Endothelial cell of umbilical vein (primary cell): ENCODE results near the gene FGF10. TPM values are rescaled to one million over a fixed set of nuclear protein-coding genes. Genes with fewer than 3 reads are reported as not detected.

Experiments
- BruUV-seq: library from RNA; stranded (reverse); fragments of 400-500 nt; replicated peaks from 2 replicates; lab custom pipeline; 2021; lab: Mats Ljungman, UMichigan
- CTCF ChIA-PET: fragments of 300-600, 350-600 bp; sonication (Branson Sonifier 250); formaldehyde crosslinking; loops from one replicate; lab custom pipeline; 2021; ENCODE audit warnings: antibody characterized with exemption, inconsistent platforms; lab: Charles Lee
- POLR2A ChIA-PET: fragments of 300-600, 350-600 bp; sonication (Branson Sonifier 250); formaldehyde crosslinking; loops from one replicate; lab custom pipeline; 2021; ENCODE audit warnings: antibody characterized with exemption, inconsistent platforms; lab: Charles Lee
- DNase-seq: peaks from one replicate; pipeline ENCODE4 v3.0.0-alpha.2; 2011; ENCODE audit warnings: low read depth, low spot score
- FAIRE-seq: peaks from 2 replicates; lab custom pipeline; 2011; peaks lifted over from hg19 to GRCh38; lab: Jason Lieb, UNC
- H2AFZ ChIP-seq: 2 replicates; pipeline ENCODE4 v1.6.0; 2012; ENCODE audit warnings: low read depth, low read length, control low read depth, inconsistent platforms
- H3K27ac ChIP-seq: 2 replicates; pipeline ENCODE4 v1.5.1; 2011; ENCODE audit warnings: low read depth, mild to moderate bottlenecking, control low read depth, low read length, moderate library complexity; ENCODE audit not compliant: insufficient read depth
- H3K27me3 ChIP-seq, 2 experiments: 2 replicates each; pipeline versions ENCODE4 v1.6.0 to v1.6.1; 2011; ENCODE audit warnings: low read length in 2 of 2, mixed read lengths in 1 of 2; ENCODE audit not compliant: control insufficient read depth in 2 of 2, insufficient read depth in 2 of 2
- H3K36me3 ChIP-seq, 2 experiments: 2 replicates in 1 of 2; 3 replicates in 1 of 2; pipeline ENCODE4 v1.5.1; 2011; ENCODE audit warnings: low read length in 2 of 2, mild to moderate bottlenecking in 1 of 2, moderate library complexity in 1 of 2; ENCODE audit not compliant: control insufficient read depth in 2 of 2, insufficient read depth in 2 of 2; ENCODE audit errors: extremely low read depth in 1 of 2
- H3K4me1 ChIP-seq: 3 replicates; pipeline ENCODE4 v1.5.1; 2011; ENCODE audit warnings: mild to moderate bottlenecking, low read length; ENCODE audit not compliant: control insufficient read depth, insufficient read depth; ENCODE audit errors: extremely low read depth
- H3K4me2 ChIP-seq: 2 replicates; pipeline ENCODE4 v1.6.1; 2011; ENCODE audit warnings: low read length, control low read depth, mixed read lengths; ENCODE audit not compliant: insufficient read depth
- H3K4me3 ChIP-seq, 3 experiments: fragments of 200-600 bp in 1 of 3; sonication (generic), shearing (Covaris generic) in 1 of 3; replicated peaks in 1 of 3; 2 replicates each; pipeline ENCODE4 v1.5.1; 2011 to 2016; ENCODE audit warnings: control low read depth in 3 of 3, low read length in 3 of 3, mild to moderate bottlenecking in 2 of 3, inconsistent platforms in 1 of 3, low read depth in 1 of 3, moderate library complexity in 1 of 3; ENCODE audit not compliant: insufficient read depth in 1 of 3
- H3K79me2 ChIP-seq: 2 replicates; pipeline ENCODE4 v1.6.0; 2012; ENCODE audit warnings: low read length, inconsistent platforms; ENCODE audit not compliant: control insufficient read depth, insufficient read depth
- H3K9ac ChIP-seq: replicated peaks from 2 replicates; pipeline ENCODE3; 2011; ENCODE audit warnings: low read length, control low read depth; ENCODE audit not compliant: insufficient read depth; ENCODE audit errors: extremely low read depth
- H3K9me1 ChIP-seq: replicated peaks from 3 replicates; pipeline ENCODE4 v1.6.0; 2011; ENCODE audit warnings: mild to moderate bottlenecking, low read length; ENCODE audit not compliant: control insufficient read depth, insufficient read depth; ENCODE audit errors: extremely low read depth
- H3K9me3 ChIP-seq: replicated peaks from 2 replicates; pipeline ENCODE4 v1.5.1; 2012; ENCODE audit warnings: low read length, inconsistent platforms; ENCODE audit not compliant: control insufficient read depth, insufficient read depth
- H4K20me1 ChIP-seq: replicated peaks from 2 replicates; pipeline ENCODE3; 2011; ENCODE audit warnings: mild to moderate bottlenecking, low read length; ENCODE audit not compliant: control insufficient read depth, insufficient read depth; ENCODE audit errors: extremely low read depth
- EZH2 ChIP-seq: IDR thresholded peaks from 2 replicates; pipeline ENCODE4 v1.6.1; 2012; ENCODE audit warnings: borderline replicate concordance, low read depth, mild to moderate bottlenecking, moderate library complexity, low read length, inconsistent platforms; ENCODE audit not compliant: severe bottlenecking
- FOS ChIP-seq: IDR thresholded peaks from 2 replicates; pipeline ENCODE4 v1.6.1; 2011; ENCODE audit warnings: mild to moderate bottlenecking, low read length, moderate library complexity, borderline replicate concordance; ENCODE audit not compliant: insufficient read depth
- GATA2 ChIP-seq: IDR thresholded peaks from 2 replicates; pipeline ENCODE4 v1.7.0; 2011; ENCODE audit warnings: low read depth, mild to moderate bottlenecking, moderate library complexity, mixed read lengths, low read length; ENCODE audit not compliant: insufficient read length, insufficient read depth
- JUN ChIP-seq: IDR thresholded peaks from 2 replicates; pipeline ENCODE4 v1.6.1; 2011; ENCODE audit warnings: borderline replicate concordance, low read depth; ENCODE audit not compliant: insufficient read length, insufficient read depth
- MYC ChIP-seq: IDR thresholded peaks from one replicate; pipeline ENCODE4 v1.6.1; 2011; ENCODE audit warnings: mild to moderate bottlenecking, low read depth, low read length
- POLR2A ChIP-seq: IDR thresholded peaks from 2 replicates; pipeline ENCODE4 v1.6.1; 2012; ENCODE audit warnings: low read depth, mild to moderate bottlenecking, control low read depth, low read length
- POLR2AphosphoS5 ChIP-seq: IDR thresholded peaks from 2 replicates; pipeline ENCODE4 v1.6.1; 2012; ENCODE audit warnings: low read depth, mild to moderate bottlenecking, control low read depth, low read length, moderate library complexity; ENCODE audit not compliant: insufficient read depth
- dilution Hi-C: fragments of 300-500 bp; cut with MboI; formaldehyde crosslinking; loops from one replicate; pipeline ENCODE4 v1.15.0; 2019; ENCODE audit warnings: low sequenced_read_pairs; ENCODE audit not compliant: extremely low pct_ligation_motif_present
- intact Hi-C: fragments of 100-400 bp; cut with micrococcal nuclease; formaldehyde crosslinking; loops from one replicate; pipeline ENCODE4 v1.10.0; 2022
- polyA plus RNA-seq, 4 experiments: library from polyadenylated mRNA; depleted of rRNA in 3 of 4; stranded (reverse) in 3 of 4; unstranded in 1 of 4; fragments of >200 nt; gene quantifications; 2 replicates each; pipeline versions ENCODE4 v1.2.1 to v1.2.3, GENCODE V29; 2011 to 2012; ENCODE audit warnings: missing spikeins in 1 of 4
- total RNA-seq: library from RNA; stranded (reverse); gene quantifications from 2 replicates; pipeline ENCODE4 v1.2.3, GENCODE V29; 2021
- TF ChIP-seq, protein P1 (sequence below): IDR thresholded peaks from 2 replicates; pipeline ENCODE4 v1.6.1; 2011; ENCODE audit not compliant: insufficient read depth, insufficient read length
- TF ChIP-seq, protein P2 (sequence below), 2 donors: IDR thresholded peaks; 1 replicate in 1 of 2; 2 replicates in 1 of 2; pipeline ENCODE4 v1.5.1; 2011; ENCODE audit warnings: low read length in 2 of 2, mild to moderate bottlenecking in 2 of 2, moderate library complexity in 2 of 2, control low read depth in 1 of 2, inconsistent platforms in 1 of 2, low read depth in 1 of 2; ENCODE audit not compliant: insufficient read depth in 1 of 2; ENCODE audit errors: extremely low read depth in 1 of 2

FGF10 gene
- total and polyA plus RNA-seq, 2 donors (not counting 3 experiments of a cell fraction or from before 2014, with no cell fraction given): not detected

DNA sequence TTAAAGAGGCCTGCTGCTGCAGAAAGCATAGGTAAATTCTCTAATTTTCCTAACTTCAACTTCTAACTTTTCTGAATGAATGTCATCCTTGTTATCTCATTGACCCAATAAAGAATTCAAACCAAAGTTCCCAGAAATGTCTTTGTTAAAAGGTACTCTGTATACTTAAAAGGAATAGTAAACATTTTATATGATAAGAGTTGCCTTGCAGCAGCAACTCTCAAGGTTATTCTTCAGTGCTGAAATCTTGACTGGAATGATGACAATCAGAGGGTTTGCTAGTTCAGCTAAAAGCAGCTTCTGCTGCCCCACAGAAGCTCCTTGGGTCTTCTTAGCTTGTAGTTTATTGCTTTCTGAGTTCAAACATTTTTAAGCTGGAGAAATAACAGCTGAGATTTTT is 28.3 kb downstream of the FGF10 start:
- no peaks in the 10 kb centered on the region for H3K9me3 ChIP-seq
- no peak overlapping the region for H3K4me3 ChIP-seq
- H3K9me1 ChIP-seq: no peaks in the 10 kb centered on the region
- no peaks in the 10 kb centered on the region for H3K79me2 ChIP-seq
- no peaks in the 10 kb centered on the region for H4K20me1 ChIP-seq
- no peak for FAIRE-seq
- no peaks in the 10 kb centered on the region for H3K4me1 ChIP-seq
- no TSS peak for BruUV-seq
- ChIA-PET CTCF (no interaction called here), POLR2A (no interaction called here)
- TF ChIP-seq FOS (no peak), EZH2 (no peak), JUN (no peak), POLR2AphosphoS5 (no peak), POLR2A (no peak), MYC (no peak), GATA2 (no peak)
- TF ChIP-seq, protein P1, sequence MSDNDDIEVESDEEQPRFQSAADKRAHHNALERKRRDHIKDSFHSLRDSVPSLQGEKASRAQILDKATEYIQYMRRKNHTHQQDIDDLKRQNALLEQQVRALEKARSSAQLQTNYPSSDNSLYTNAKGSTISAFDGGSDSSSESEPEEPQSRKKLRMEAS: no peak
- TF ChIP-seq, protein P2, sequence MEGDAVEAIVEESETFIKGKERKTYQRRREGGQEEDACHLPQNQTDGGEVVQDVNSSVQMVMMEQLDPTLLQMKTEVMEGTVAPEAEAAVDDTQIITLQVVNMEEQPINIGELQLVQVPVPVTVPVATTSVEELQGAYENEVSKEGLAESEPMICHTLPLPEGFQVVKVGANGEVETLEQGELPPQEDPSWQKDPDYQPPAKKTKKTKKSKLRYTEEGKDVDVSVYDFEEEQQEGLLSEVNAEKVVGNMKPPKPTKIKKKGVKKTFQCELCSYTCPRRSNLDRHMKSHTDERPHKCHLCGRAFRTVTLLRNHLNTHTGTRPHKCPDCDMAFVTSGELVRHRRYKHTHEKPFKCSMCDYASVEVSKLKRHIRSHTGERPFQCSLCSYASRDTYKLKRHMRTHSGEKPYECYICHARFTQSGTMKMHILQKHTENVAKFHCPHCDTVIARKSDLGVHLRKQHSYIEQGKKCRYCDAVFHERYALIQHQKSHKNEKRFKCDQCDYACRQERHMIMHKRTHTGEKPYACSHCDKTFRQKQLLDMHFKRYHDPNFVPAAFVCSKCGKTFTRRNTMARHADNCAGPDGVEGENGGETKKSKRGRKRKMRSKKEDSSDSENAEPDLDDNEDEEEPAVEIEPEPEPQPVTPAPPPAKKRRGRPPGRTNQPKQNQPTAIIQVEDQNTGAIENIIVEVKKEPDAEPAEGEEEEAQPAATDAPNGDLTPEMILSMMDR (IDR thresholded peaks at IDR 0.05; ENCODE audit: extremely low read depth in 1 of 2, insufficient read depth in 1 of 2, low read depth in 1 of 2, low read length in 2 of 2): no peak
- dilution Hi-C loops (no loop called here), intact Hi-C loops (no loop called here)
- no peak overlapping the region for H3K9ac ChIP-seq
- H3K36me3 ChIP-seq: no peaks in the 10 kb centered on the region
- H3K27me3 ChIP-seq: no peaks in the 10 kb centered on the region
- H2AFZ ChIP-seq: no peak overlapping the region
- DNase-seq: no peak
- no peak overlapping the region for H3K4me2 ChIP-seq
- H3K27ac ChIP-seq: no peak overlapping the region
